Gastrocnemius medialis (tissue), 4 donors: ENCODE data around the gene RNF26. TPM values are rescaled to one million over a fixed set of nuclear protein-coding genes. Genes with fewer than 3 reads are reported as not detected.
A peak's percentile ranks its signal among the peaks of the same experiment; 100 is the strongest.

Source experiments
- ATAC-seq, 2 donors: fragments of 150-250 bp; one replicate each; pipeline ENCODE4 v1.9.1; 2016
- DNase-seq, 2 donors: peaks; one replicate each; pipeline ENCODE4 v3.0.0-alpha.2; 2019
- H3K27ac ChIP-seq, 4 donors: fragments of 200-600 bp; sonication (generic); 1 replicate in 1 of 4; 2 replicates in 3 of 4; pipeline ENCODE4 v1.5.1; 2016 to 2018; ENCODE audit warnings: mild to moderate bottlenecking in 2 of 4, moderate library complexity in 1 of 4
- H3K27me3 ChIP-seq, 3 donors: fragments of 200-600 bp; sonication (generic) in 2 of 3; 1 replicate in 1 of 3; 2 replicates in 2 of 3; pipeline versions ENCODE4 v1.5.1 to v1.6.0; 2016 to 2019; ENCODE audit warnings: mild to moderate bottlenecking in 1 of 3, moderate library complexity in 1 of 3
- H3K36me3 ChIP-seq, 2 donors: fragments of 200-600 bp; sonication (generic) in 1 of 2; one replicate each; pipeline ENCODE4 v1.5.1; 2017 to 2018
- H3K4me1 ChIP-seq, 2 donors: fragments of 200-600 bp; sonication (generic) in 1 of 2; one replicate each; pipeline ENCODE4 v1.5.1; 2016 to 2017; ENCODE audit warnings: mild to moderate bottlenecking in 2 of 2
- H3K4me3 ChIP-seq, 4 donors: fragments of 200-600 bp; sonication (generic) in 3 of 4; 1 replicate in 1 of 4; 2 replicates in 3 of 4; pipeline ENCODE4 v1.5.1; 2016 to 2019; ENCODE audit warnings: mild to moderate bottlenecking in 2 of 4
- H3K9me3 ChIP-seq, 3 donors: fragments of 200-600 bp; sonication (generic) in 2 of 3; 1 replicate in 1 of 3; 2 replicates in 2 of 3; pipeline ENCODE4 v1.5.1; 2016 to 2019
- CTCF ChIP-seq, 5 experiments: fragments of 450-650 bp in 3 of 5; fragments of 200-600 bp in 2 of 5; sonication (generic) in 2 of 5; IDR thresholded peaks in 4 of 5; conservative IDR thresholded peaks in 1 of 5; 1 replicate in 4 of 5; 2 replicates in 1 of 5; pipeline ENCODE4 v1.5.1; 2016 to 2019; ENCODE audit warnings: antibody characterized with exemption in 5 of 5, mild to moderate bottlenecking in 3 of 5, moderate library complexity in 3 of 5
- POLR2A ChIP-seq, 2 donors: fragments of 450-650 bp; IDR thresholded peaks; one replicate each; pipeline ENCODE4 v1.6.1; 2017; ENCODE audit warnings: antibody characterized with exemption in 2 of 2, mild to moderate bottlenecking in 2 of 2, moderate library complexity in 2 of 2
- in situ Hi-C, 4 donors: fragments of 200-750 bp; cut with MboI; loops; one replicate each; pipeline versions ENCODE4 v1.15.0 to v1.8.0; 2017; ENCODE audit warnings: low sequenced_read_pairs in 4 of 4
- intact Hi-C: fragments of 100-400 bp; cut with DNase I; formaldehyde crosslinking; loops from one replicate; pipeline ENCODE4 v1.15.1; 2023; ENCODE audit warnings: low total_unique reads
- total RNA-seq, 4 donors: library from RNA; depleted of rRNA; stranded (reverse); fragments of >200 nt; gene quantifications; one replicate each; pipeline versions ENCODE4 v1.1.0 to v1.2.3, GENCODE V29; 2016

The RNF26 gene
- total RNA-seq, 4 donors from 2014 or later: 3.8 to 5.1 (median 4.7) TPM

GRCh38 chr11:119300198-119300964 lies 33.9 kb upstream of the RNF26 start:
- intact Hi-C loops: loop anchor here (10.0 kb wide), 1 partner anchor 1044 kb away; no protein-coding TSS in a partner anchor
- in situ Hi-C loops: no loop called here
- DNase-seq (no peak), ATAC-seq (peak; percentile 80 to 83)
- Histone ChIP-seq H3K4me3 (no peak overlapping the region), H3K9me3 (no peaks in the 10 kb centered on the region), H3K27me3 (no peaks in the 10 kb centered on the region), H3K36me3 (peaks cover 0 to 8% of the 10 kb centered on the region in 2 donors), H3K4me1 (peaks cover 68 to 72% of the 10 kb centered on the region in 2 donors), H3K27ac (peak overlapping the region; percentile 76 to 85 (median 81))
- TF ChIP-seq POLR2A (IDR thresholded peaks at IDR 0.05) (no peak), CTCF (IDR thresholded peaks at IDR 0.05 in 4 of 5, conservative IDR thresholded peaks at IDR 0.05 in 1 of 5) (no peak)

DNA sequence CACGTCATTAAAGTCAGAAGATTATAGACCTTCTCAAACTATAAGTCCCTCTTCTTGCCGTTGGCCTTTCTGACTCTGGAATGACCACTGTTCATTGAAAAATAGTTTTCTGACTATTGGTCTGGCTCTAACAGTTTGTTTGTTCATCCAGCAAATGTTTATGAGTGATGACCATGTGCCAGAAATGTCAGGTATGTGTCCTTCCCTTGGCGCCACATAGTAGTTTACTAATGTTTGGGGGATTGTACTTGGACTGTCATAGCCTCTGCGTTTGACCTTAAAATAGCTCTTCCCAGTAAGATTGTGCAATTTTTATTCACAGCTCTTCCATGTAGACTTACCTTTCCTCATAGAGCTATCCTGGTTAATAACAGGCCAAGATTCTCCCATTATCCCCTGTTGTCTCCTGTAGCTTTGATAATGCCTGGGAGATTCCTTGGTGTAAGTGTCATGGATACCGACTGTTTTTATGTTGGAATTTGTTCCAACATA lies 31.1 kb upstream of the RNF26 start:
- in situ Hi-C loops (no loop called here), intact Hi-C loops (loop anchor here (10.0 kb wide), 1 partner anchor 1042 kb away; no protein-coding TSS in a partner anchor)
- Histone ChIP-seq H3K4me1 (peaks cover 73 to 77% of the 10 kb centered on the region in 2 donors), H3K4me3 (no peak overlapping the region), H3K27ac (peak overlapping the region; percentile 58 to 85 (median 81)), H3K9me3 (no peaks in the 10 kb centered on the region), H3K27me3 (no peaks in the 10 kb centered on the region), H3K36me3 (peaks cover 0 to 8% of the 10 kb centered on the region in 2 donors)
- no peak for DNase-seq
- TF ChIP-seq POLR2A (IDR thresholded peaks at IDR 0.05) (no peak), CTCF (IDR thresholded peaks at IDR 0.05 in 4 of 5, conservative IDR thresholded peaks at IDR 0.05 in 1 of 5) (no peak)
- ATAC-seq: no peak

- Histone ChIP-seq H3K4me3 (no peak overlapping the region), H3K27me3 (no peaks in the 10 kb centered on the region), H3K36me3 (peaks cover 0 to 8% of the 10 kb centered on the region in 2 donors), H3K27ac (peak overlapping the region; percentile 63 to 74 (median 71)), H3K9me3 (no peaks in the 10 kb centered on the region), H3K4me1 (peaks cover 51 to 54% of the 10 kb centered on the region in 2 donors)
- no peak for TF ChIP-seq CTCF (IDR thresholded peaks at IDR 0.05 in 4 of 5, conservative IDR thresholded peaks at IDR 0.05 in 1 of 5)
- TF ChIP-seq POLR2A (IDR thresholded peaks at IDR 0.05): no peak
- DNase-seq (no peak), ATAC-seq (peak; percentile 39 to 63)
- in situ Hi-C loops: no loop called here
- intact Hi-C loops: loop anchor here (5.0 to 10.0 kb wide), 2 partner anchors 138 to 1039 kb away; partner anchors contain the start of gene NLRX1
Measured at GRCh38 chr11:119305556-119306372, 28.6 kb upstream of the RNF26 start.

GRCh38 chr11:119306373-119306890 lies 27.9 kb upstream of the RNF26 start:
- Histone ChIP-seq H3K27me3 (no peaks in the 10 kb centered on the region), H3K4me3 (no peak overlapping the region), H3K27ac (peak overlapping the region; percentile 63 to 74 (median 71)), H3K4me1 (peaks cover 44 to 47% of the 10 kb centered on the region in 2 donors), H3K9me3 (no peaks in the 10 kb centered on the region), H3K36me3 (peaks cover 0 to 4% of the 10 kb centered on the region in 2 donors)
- intact Hi-C loops: loop anchor here (5.0 to 10.0 kb wide), 2 partner anchors 139 to 1038 kb away; partner anchors contain the start of gene NLRX1
- TF ChIP-seq CTCF (IDR thresholded peaks at IDR 0.05 in 4 of 5, conservative IDR thresholded peaks at IDR 0.05 in 1 of 5): no peak
- TF ChIP-seq POLR2A (IDR thresholded peaks at IDR 0.05): no peak
- ATAC-seq (peak; percentile 48 to 84), DNase-seq (peak in 1 of 2 donors; percentile 74)
- in situ Hi-C loops: no loop called here
